Lower leg skin (tissue), 4 donors: Measurements from ENCODE around the gene FUOM. TPM values are rescaled to one million over a fixed set of nuclear protein-coding genes. Genes with fewer than 3 reads are reported as not detected.
"Not testable (repeated sequence)": the region's sequence is repeated elsewhere in the genome, so short reads cannot be mapped to it uniquely, and the experiment has no call there.

Experiments used
- DNase-seq, 2 donors: peaks; one replicate each; pipeline ENCODE4 v3.0.0-alpha.2; 2019; ENCODE audit warnings: low spot score in 2 of 2
- H3K4me3 ChIP-seq: fragments of 200-600 bp; sonication (generic); 2 replicates; pipeline ENCODE4 v1.5.1; 2017; ENCODE audit warnings: mild to moderate bottlenecking, low read depth; ENCODE audit not compliant: poor library complexity, severe bottlenecking
- CTCF ChIP-seq, 3 donors: fragments of 450-650 bp; IDR thresholded peaks; one replicate each; pipeline ENCODE4 v1.5.1; 2016; ENCODE audit warnings: antibody characterized with exemption in 3 of 3, mild to moderate bottlenecking in 3 of 3, moderate library complexity in 2 of 3
- POLR2A ChIP-seq, 2 donors: fragments of 450-650 bp; IDR thresholded peaks; one replicate each; pipeline ENCODE4 v1.6.1; 2016 to 2017; ENCODE audit warnings: antibody characterized with exemption in 2 of 2, mild to moderate bottlenecking in 1 of 2, moderate library complexity in 1 of 2
- WGBS, 2 donors: methylation state at CpG; one replicate each; pipeline ENCODE4 v1.1.5; 2018; 5-methylcytosine and 5-hydroxymethylcytosine counted together
- intact Hi-C: fragments of 100-400 bp; cut with DNase I; formaldehyde crosslinking; loops from one replicate; pipeline ENCODE4 v1.15.0; 2023; ENCODE audit warnings: low total_unique reads
- total RNA-seq, 4 donors: library from RNA; depleted of rRNA; stranded (reverse); fragments of >200 nt; gene quantifications; one replicate each; pipeline ENCODE4 v1.1.0, GENCODE V29; 2016

Gene FUOM
- total RNA-seq, 4 donors from 2014 or later = 11.1 to 15.8 (median 15.0) TPM

- H3K4me3 ChIP-seq = no peak overlapping the region
- no peak for TF ChIP-seq POLR2A (IDR thresholded peaks at IDR 0.05)
- TF ChIP-seq CTCF (IDR thresholded peaks at IDR 0.05) = no peak
- 16 to 22% methylated on average over 7 to 16 of the region's 20 CpGs for WGBS, 2 donors
- intact Hi-C loops = no loop called here
- no peak for DNase-seq
Observed at GRCh38 chr10:133324857-133325260, 33.0 kb downstream of the FUOM start.

- TF ChIP-seq POLR2A (IDR thresholded peaks at IDR 0.05) (no peak), CTCF (IDR thresholded peaks at IDR 0.05) (no peak)
- WGBS, 2 donors = 9 to 11% methylated on average over 4 to 5 of the region's 13 CpGs
- no peak overlapping the region for H3K4me3 ChIP-seq
- intact Hi-C loops = no loop called here
- no peak for DNase-seq
Observed at GRCh38 chr10:133324198-133324792, 33.5 kb downstream of the FUOM start.

- intact Hi-C loops, H3K4me3 ChIP-seq, DNase-seq: not testable (repeated sequence)
- 72 to 74% methylated on average over 12 to 13 of the region's 14 CpGs for WGBS, 2 donors
Observed at GRCh38 chr10:133322064-133322709, 35.6 kb downstream of the FUOM start.

- WGBS, 2 donors = 91 to 92% methylated on average over 6 of the region's 6 CpGs
- DNase-seq, H3K4me3 ChIP-seq, intact Hi-C loops: not testable (repeated sequence)
Observed at GRCh38 chr10:133320852-133321422, 36.9 kb downstream of the FUOM start.

GRCh38 chr10:133318494-133319127 lies 39.2 kb downstream of the FUOM start:
- H3K4me3 ChIP-seq = no peak overlapping the region
- intact Hi-C loops = no loop called here
- peak in 1 of 2 donors; percentile 89 for DNase-seq
- WGBS, 2 donors = 11 to 19% methylated on average over 20 to 47 of the region's 51 CpGs
- TF ChIP-seq CTCF (IDR thresholded peaks at IDR 0.05) = peak in 1 of 3 donors; percentile 70
- TF ChIP-seq POLR2A (IDR thresholded peaks at IDR 0.05) = no peak

GRCh38 chr10:133316732-133317131 lies 41.1 kb downstream of the FUOM start:
- no peak for TF ChIP-seq POLR2A (IDR thresholded peaks at IDR 0.05)
- TF ChIP-seq CTCF (IDR thresholded peaks at IDR 0.05) = no peak
- WGBS, 2 donors = 68 to 70% methylated on average over 7 of the region's 7 CpGs
- intact Hi-C loops = no loop called here
- no peak overlapping the region for H3K4me3 ChIP-seq
- no peak for DNase-seq
